Vagina (tissue), 2 donors: ENCODE data around the gene SLK. TPM values are rescaled to one million over a fixed set of nuclear protein-coding genes. Genes with fewer than 3 reads are reported as not detected.

Experiments used
- DNase-seq, 2 donors: peaks; one replicate each; pipeline ENCODE4 v3.0.0-alpha.2; 2017; ENCODE audit errors: extremely low spot score in 2 of 2
- H3K27ac ChIP-seq: fragments of 200-600 bp; sonication (generic); one replicate; pipeline ENCODE4 v1.5.1; 2019
- H3K27me3 ChIP-seq: fragments of 200-600 bp; sonication (generic); one replicate; pipeline ENCODE4 v1.5.1; 2019
- H3K36me3 ChIP-seq, 2 donors: fragments of 200-600 bp; sonication (generic); one replicate each; pipeline ENCODE4 v1.5.1; 2017 to 2019
- H3K4me1 ChIP-seq: fragments of 200-600 bp; sonication (generic); one replicate; pipeline ENCODE4 v1.5.1; 2019
- H3K4me3 ChIP-seq, 2 donors: fragments of 200-600 bp; sonication (generic); 1 replicate in 1 of 2; 2 replicates in 1 of 2; pipeline ENCODE4 v1.5.1; 2016 to 2019
- H3K9me3 ChIP-seq: fragments of 200-600 bp; sonication (generic); one replicate; pipeline ENCODE4 v1.5.1; 2019
- POLR2A ChIP-seq, 2 donors: fragments of 450-650 bp; IDR thresholded peaks; one replicate each; pipeline ENCODE4 v1.6.1; 2017; ENCODE audit warnings: antibody characterized with exemption in 2 of 2, mild to moderate bottlenecking in 2 of 2, moderate library complexity in 2 of 2
- POLR2AphosphoS5 ChIP-seq, 2 donors: sonication (generic); formaldehyde crosslinking; IDR thresholded peaks; one replicate each; pipeline ENCODE4 v1.9.0; 2017; ENCODE audit warnings: antibody characterized with exemption in 2 of 2, mild to moderate bottlenecking in 2 of 2, low read depth in 1 of 2; ENCODE audit not compliant: insufficient read depth in 1 of 2
- intact Hi-C: fragments of 100-400 bp; cut with DNase I; formaldehyde crosslinking; loops from one replicate; pipeline ENCODE4 v1.15.1; 2023
- total RNA-seq: library from RNA; depleted of rRNA; stranded (reverse); fragments of >200 nt; gene quantifications from one replicate; pipeline ENCODE4 v1.2.3, GENCODE V29; 2016
- TF ChIP-seq, protein P1 (sequence below), 3 experiments: fragments of 450-650 bp in 2 of 3; fragments of 200-600 bp in 1 of 3; sonication (generic) in 1 of 3; IDR thresholded peaks; one replicate each; pipeline ENCODE4 v1.5.1; 2017 to 2019; ENCODE audit warnings: antibody characterized with exemption in 3 of 3, mild to moderate bottlenecking in 2 of 3, moderate library complexity in 2 of 3

SLK gene
- total RNA-seq, 1 donor from 2014 or later, result 50.1 TPM

DNA sequence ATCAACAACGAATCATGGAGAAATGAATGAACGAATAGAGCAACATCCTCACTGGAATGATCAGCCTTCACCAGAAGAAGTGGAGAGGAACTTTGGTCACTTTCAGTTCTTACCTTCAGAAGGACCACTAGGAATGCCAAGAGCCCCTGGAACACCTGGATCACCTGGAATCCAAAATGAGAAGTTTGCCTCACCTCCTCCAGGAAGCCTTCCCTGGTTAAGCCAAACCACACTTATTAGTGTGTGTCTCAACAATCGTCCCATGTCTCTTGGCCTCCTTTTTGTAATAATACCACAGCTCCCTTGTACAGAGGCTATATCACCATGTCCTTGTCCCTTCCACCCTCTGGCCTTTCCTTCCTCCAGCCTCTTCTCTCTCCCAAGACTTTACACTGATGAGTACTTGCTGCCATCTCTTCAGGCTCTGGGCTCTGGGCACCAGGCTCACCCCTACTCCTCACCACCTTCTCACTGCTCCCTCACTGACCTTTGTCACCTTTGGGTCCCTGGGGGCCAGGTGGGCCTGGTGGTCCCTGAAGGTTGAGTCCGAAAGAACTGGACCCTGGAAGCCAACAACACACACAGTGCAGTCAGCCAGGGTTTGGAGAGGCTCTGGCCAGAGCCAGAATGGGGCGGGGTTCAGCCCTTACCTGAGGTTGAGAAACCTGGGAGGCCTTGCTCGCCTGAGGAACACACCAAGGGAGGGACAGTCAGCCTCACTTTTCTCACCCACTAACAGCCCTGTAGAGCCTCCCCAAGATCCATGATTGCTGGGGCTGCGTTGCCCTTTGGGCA lies 72.2 kb downstream of the SLK start:
- Histone ChIP-seq H3K9me3 (no peaks in the 10 kb centered on the region), H3K27me3 (no peaks in the 10 kb centered on the region), H3K36me3 (no peaks in the 10 kb centered on the region), H3K4me3 (no peak overlapping the region), H3K4me1 (no peaks in the 10 kb centered on the region), H3K27ac (no peak overlapping the region)
- intact Hi-C loops, result no loop called here
- peak in 1 of 2 donors; percentile 79 for DNase-seq
- TF ChIP-seq, protein P1, sequence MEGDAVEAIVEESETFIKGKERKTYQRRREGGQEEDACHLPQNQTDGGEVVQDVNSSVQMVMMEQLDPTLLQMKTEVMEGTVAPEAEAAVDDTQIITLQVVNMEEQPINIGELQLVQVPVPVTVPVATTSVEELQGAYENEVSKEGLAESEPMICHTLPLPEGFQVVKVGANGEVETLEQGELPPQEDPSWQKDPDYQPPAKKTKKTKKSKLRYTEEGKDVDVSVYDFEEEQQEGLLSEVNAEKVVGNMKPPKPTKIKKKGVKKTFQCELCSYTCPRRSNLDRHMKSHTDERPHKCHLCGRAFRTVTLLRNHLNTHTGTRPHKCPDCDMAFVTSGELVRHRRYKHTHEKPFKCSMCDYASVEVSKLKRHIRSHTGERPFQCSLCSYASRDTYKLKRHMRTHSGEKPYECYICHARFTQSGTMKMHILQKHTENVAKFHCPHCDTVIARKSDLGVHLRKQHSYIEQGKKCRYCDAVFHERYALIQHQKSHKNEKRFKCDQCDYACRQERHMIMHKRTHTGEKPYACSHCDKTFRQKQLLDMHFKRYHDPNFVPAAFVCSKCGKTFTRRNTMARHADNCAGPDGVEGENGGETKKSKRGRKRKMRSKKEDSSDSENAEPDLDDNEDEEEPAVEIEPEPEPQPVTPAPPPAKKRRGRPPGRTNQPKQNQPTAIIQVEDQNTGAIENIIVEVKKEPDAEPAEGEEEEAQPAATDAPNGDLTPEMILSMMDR (IDR thresholded peaks at IDR 0.05), result no peak
- TF ChIP-seq POLR2AphosphoS5 (IDR thresholded peaks at IDR 0.05; ENCODE audit: insufficient read depth in 1 of 2, low read depth in 1 of 2) (no peak), POLR2A (IDR thresholded peaks at IDR 0.05) (no peak)

DNA sequence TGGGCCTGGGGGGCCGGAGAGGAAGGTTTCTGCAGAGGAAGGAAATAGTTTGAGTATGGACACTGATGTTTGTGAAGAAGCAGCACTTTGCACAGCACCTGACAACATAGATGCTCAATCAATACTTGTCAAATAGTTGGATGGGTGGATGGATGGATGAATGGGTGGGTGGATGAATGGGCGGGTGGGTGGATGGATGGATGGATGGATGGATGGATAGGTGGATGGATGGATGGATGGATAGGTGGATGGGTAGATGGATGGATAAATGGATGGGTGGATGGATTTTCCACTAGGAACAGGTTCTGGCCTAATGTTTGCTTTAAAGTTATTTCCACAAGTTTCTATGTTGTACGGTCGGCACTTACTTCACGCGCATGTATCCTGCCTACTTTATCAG lies 73.4 kb downstream of the SLK start:
- peak; percentile 31 to 37 for DNase-seq
- intact Hi-C loops, result no loop called here

DNA sequence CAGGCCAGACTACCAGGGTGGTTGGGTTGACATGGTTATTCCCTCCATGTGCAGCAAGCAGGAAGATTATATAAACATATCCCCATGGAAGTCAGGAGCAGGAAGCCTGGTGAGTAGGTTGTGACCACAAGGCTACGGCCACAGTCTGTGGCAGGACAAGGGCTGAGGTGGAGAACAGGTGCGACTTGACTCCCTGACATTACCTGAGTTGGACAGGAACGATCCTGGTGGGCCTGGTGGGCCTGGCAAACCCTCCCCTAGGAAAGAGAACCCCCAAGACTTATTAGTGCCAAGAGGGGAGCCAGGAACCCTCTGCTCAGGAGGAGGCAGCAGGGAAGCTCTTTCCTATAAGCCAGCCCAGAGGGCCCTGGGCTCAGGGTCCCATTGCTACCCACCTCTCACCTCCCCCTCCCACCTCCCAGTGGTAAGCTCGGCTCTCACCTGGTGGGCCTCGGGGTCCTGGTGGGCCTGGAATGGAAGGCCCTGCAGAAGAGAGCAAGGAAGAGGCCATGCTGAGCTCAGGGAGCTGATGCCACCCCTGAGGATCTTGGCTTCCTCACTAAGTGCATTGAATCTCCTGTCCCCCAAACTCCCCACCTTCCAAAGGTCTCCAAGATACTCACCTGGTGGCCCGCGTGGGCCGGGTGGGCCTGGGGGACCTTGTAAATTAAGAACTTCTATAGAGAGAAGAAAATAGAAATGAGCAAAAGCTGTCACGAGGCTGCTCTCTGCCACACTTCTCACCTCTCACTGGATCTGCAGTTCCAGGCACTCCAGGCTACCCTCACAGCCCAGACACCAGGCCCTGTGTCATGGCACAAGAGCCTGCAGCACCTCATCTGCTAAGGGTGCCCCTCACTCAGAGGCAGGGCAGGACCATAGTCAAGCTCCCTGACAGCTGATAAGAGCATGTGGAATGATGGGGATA lies 74.2 kb downstream of the SLK start:
- TF ChIP-seq POLR2AphosphoS5 (IDR thresholded peaks at IDR 0.05; ENCODE audit: insufficient read depth in 1 of 2, low read depth in 1 of 2) (no peak), POLR2A (IDR thresholded peaks at IDR 0.05) (no peak)
- TF ChIP-seq, protein P1 (IDR thresholded peaks at IDR 0.05), result no peak
- Histone ChIP-seq H3K4me1 (no peaks in the 10 kb centered on the region), H3K4me3 (no peak overlapping the region), H3K27ac (no peak overlapping the region), H3K27me3 (no peaks in the 10 kb centered on the region), H3K36me3 (no peaks in the 10 kb centered on the region), H3K9me3 (no peaks in the 10 kb centered on the region)
- peak; percentile 52 to 84 for DNase-seq
- intact Hi-C loops, result no loop called here

More for the DNA sequence above, 73.4 kb downstream of the SLK start:
- Histone ChIP-seq H3K27me3 (no peaks in the 10 kb centered on the region), H3K4me1 (no peaks in the 10 kb centered on the region), H3K36me3 (no peaks in the 10 kb centered on the region), H3K9me3 (no peaks in the 10 kb centered on the region), H3K27ac (no peak overlapping the region), H3K4me3 (no peak overlapping the region)
- TF ChIP-seq, protein P1 (IDR thresholded peaks at IDR 0.05), result no peak
- TF ChIP-seq POLR2AphosphoS5 (IDR thresholded peaks at IDR 0.05; ENCODE audit: insufficient read depth in 1 of 2, low read depth in 1 of 2), result no peak
- no peak for TF ChIP-seq POLR2A (IDR thresholded peaks at IDR 0.05)

DNA sequence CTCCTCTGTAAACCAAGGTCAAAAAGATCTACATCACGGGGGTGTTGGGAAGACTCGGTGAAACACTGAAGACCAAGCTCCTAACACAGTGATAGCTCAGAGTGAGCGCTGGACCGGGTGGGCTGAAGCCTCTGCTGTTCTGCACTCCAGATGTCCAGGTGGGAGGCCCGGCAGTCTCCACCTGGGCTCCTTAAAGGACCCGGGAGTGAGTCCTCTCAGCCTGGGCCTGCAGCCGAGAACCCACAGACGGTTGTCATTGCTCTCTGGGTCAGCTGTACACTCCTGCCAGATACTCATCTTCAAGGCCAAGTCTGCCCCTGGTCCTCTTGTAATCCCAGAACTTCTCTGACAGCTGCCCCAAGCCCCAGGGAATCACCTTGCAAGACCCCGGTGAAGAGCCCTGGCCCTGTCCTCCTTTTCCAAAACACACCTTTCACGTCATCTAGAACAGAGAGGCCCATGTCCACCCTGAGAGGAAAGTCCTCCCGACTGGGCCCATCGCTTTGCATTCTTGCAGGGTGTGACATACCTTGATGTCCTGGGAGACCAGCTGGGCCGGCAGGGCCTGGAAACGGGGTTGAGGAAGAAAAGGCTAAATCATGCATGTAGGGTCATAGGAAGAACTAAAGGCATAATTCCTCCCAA lies 75.1 kb downstream of the SLK start:
- no peaks in the 10 kb centered on the region for H3K27me3 ChIP-seq
- intact Hi-C loops, result no loop called here
- TF ChIP-seq, protein P1 (IDR thresholded peaks at IDR 0.05), result no peak
- TF ChIP-seq POLR2A (IDR thresholded peaks at IDR 0.05) (no peak), POLR2AphosphoS5 (IDR thresholded peaks at IDR 0.05; ENCODE audit: insufficient read depth in 1 of 2, low read depth in 1 of 2) (no peak)
- H3K4me3 ChIP-seq, result no peak overlapping the region
- H3K4me1 ChIP-seq, result no peaks in the 10 kb centered on the region
- no peaks in the 10 kb centered on the region for H3K9me3 ChIP-seq
- peak; percentile 52 to 84 for DNase-seq
- H3K36me3 ChIP-seq, result no peaks in the 10 kb centered on the region
- H3K27ac ChIP-seq, result no peak overlapping the region
